GM19324 (cell line): ENCODE data around the gene STX3.
"Not testable (repeated sequence)": the region's sequence is repeated elsewhere in the genome, so short reads cannot be mapped to it uniquely, and the experiment has no call there.

Experiments
- ATAC-seq: cut with Tn5 transposase; IDR thresholded peaks from one replicate; pipeline ENCODE4 v1.9.1; 2021; ENCODE audit warnings: mild to moderate bottlenecking, moderate library complexity; ENCODE audit not compliant: unreplicated experiment, low FRiP score

Gene STX3

DNA sequence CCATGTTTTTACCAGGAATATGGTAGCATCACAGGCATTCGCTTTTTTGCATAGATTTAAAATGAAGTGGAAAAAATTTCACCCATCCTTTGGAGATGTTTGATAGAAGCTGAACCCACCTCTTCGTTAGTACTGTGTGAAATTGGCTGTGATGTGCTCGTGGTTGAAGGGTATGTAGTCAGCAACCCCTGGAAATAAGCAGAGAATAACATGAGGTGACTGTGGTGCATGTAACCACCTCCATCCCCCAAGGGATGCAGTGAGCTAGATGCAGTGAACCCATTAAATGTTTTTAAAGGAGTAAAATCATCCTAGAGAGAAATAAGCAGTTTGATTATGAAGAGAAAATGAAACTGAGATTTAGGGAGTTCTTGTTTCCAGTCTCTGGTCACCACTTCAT lies 74.2 kb downstream of the STX3 start:
- no peak for ATAC-seq

DNA sequence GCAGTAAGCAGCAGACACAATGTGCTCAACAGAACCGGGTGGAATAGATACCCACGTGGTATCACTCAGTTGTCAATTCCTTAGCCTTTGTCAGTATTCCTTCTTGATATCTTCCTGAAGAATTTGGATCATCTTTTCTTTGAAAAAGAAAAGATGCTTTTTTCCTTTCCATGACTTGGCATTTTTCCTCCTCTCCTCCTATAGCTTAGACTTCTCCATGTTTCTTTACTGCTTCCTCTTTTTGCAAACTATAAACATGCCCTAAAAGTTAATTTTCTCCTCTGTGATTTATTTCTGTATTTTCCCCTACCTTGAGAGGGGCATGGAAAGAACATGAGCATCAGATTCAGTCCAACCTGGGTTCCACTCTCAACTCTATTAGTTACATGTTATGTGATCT lies 78.4 kb downstream of the STX3 start:
- ATAC-seq = no peak

DNA sequence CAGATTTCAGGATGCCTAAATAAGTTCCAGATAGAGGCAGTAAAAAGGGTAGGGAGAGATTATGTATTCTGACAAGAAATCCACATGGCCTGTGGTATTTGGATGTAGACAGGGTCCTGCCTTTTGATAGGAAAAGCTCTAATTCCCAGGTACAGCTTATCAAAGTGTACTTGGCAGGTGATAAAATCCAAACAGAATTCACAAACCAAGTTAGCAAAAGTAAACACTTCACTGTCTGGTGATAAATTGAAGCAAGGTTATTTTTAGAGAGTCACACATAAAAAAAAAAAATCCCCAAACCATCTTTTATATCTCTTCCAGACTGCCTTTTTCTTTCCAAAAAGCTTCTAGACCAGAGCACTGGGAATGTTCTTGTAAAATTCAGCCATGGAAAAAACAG lies 84.4 kb downstream of the STX3 start:
- no peak for ATAC-seq

DNA sequence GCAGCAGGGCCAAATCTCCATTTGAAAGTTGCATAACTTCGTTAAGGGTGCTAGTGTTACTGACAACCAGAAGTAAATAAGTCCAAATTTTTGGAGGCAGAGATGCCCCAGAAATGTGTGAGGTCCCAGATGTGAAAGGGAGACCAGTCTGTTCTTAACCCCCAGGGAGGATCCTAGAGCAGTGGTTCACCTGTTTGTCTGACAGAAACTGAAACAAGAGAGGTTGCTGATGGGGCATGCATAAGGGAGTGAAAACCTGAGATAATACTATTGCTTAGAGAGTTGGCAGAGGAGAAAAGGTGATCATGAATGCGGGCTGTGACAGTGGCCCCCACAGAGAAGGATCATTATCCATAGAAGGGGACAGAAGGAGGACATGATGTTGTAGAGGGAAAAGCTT lies 86.3 kb downstream of the STX3 start:
- ATAC-seq = peak; percentile 80

DNA sequence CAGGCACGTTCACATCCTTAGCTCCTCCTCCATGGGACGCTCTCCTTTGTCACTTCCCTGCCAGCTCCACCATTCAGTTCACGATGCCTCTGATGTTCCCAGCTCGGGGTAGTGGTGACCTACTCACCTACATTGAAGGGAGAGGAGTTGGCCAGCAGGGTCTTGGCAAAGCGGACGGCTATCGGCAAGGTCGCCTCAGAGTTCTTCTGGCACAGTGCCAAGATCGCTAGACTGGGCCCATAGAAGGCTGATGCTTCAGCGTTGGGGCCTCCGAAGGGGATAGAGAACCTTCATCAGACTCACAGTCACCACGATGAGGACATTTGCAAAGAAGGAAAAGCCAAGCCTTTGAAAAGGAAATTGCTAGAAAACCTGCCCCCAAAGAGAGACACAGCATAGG lies 87.1 kb downstream of the STX3 start:
- no peak for ATAC-seq

DNA sequence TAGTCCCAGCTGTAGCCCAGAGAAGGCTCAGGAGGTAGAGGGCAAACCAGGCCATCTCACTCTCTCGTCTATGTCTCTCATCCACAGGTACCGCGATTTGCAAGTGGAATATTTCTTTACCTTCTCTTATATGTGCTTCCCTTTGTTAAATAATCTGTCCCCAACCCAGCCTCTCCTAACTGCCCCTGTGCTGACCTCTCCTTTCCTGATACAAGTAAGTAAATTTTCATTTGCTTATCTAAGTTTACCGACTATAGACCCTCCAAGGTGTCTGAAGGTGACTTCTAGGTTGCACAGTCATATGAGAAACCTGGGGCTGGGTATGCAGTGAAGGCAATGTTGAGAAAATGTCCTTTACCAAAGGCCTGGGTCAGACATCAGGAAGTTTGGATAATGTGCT lies 90.2 kb downstream of the STX3 start, which contains the start of gene CBLIF:
CBLIF (minus strand) TSS at position 101 of the 400 bp plus-strand sequence; CDS start at position 55, 46 bp downstream.
- no peak for ATAC-seq

DNA sequence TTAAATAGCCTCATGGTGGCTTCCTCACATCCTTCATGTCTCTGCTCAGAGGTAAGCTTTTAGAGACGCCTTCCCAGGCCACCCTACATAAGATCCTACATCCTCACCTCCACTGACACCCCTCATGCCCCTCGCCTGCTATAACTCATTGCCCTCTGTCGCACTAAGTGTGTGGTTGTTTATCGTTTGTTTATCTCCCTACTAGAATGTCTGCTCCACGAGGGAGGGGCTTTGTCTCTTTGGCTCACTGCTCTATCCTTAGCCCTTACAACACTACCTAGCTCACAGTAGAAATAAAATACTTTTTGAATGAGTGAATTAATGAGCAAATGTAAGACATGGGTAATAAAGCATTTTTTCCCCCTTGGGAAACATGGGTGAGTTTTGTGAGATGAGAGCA lies 91.4 kb downstream of the STX3 start:
- ATAC-seq = no peak

DNA sequence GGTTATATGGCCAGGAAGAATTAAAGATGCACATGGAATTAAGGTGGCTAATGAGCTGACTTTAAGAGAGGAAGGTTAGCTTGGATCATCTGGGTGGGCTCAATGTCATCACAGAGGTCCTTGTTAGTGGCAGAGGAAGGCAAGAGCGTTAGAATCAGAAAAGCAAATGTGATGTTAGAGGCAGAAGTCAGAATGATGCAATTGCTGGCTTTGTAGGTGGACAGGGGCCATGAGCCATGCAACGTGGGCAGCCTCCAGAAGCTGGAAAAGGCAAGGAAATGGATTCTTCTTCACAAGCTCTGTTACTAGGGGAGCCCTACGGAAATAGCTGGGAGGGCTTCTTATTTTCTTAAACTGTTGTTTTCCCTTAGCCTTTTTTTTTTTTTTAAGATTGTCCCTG lies 92.5 kb downstream of the STX3 start:
- ATAC-seq = no peak

DNA sequence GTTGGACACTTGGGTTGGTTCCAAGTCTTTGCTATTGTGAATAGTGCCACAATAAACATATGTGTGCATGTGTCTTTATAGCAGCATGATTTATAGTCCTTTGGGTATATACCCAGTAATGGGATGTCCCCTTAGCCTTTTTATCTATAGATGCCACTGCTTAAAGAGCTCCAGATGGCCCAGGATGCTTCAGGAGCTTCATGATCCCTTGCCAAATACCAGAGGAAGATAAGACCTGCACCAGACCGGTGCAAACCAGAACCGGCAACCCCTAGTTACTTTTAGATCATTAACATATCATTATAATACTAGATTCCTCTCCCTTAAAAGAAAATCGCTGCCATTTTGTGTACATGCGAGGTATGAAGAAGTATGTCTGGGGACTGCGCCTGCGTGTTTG lies 93.3 kb downstream of the STX3 start:
- ATAC-seq = not testable (repeated sequence)

DNA sequence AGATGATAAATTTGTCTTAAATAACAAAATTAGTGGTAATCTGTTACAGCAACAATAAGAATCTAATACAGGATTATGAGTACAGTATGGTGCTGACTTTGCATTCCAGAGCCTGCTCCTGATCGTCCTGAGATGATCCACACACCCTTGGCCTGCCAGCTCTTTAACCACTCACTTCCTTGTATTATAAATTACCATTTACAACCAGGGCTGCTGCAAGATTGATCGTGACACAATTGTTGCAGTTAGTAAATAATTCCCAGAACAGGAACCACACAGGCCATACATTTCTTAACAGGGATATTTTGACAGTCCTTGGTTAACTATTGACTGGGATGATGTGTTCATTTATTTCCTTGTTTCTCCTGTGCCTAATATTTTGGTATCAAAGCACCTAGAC lies 94.0 kb downstream of the STX3 start:
- ATAC-seq = no peak

DNA sequence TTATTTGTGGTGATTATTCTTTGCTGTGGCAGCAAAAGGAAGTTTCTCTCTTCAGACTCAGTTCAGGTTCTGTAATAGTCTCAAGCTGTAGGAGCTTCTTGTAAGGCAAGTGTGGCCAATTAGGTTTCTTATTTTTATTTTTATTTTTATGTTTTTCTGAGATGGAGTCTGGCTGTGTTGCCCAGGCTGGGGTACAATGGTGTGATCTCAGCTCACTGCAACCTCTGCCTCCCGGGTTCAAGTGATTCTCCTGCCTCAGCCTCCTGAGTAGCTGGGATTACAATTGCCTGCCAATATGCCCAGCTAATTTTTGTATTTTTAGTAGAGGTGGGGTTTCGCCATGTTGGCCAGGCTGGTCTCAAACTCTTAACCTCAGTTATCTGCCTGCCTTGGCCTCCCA lies 94.4 kb downstream of the STX3 start:
- ATAC-seq = not testable (repeated sequence)

DNA sequence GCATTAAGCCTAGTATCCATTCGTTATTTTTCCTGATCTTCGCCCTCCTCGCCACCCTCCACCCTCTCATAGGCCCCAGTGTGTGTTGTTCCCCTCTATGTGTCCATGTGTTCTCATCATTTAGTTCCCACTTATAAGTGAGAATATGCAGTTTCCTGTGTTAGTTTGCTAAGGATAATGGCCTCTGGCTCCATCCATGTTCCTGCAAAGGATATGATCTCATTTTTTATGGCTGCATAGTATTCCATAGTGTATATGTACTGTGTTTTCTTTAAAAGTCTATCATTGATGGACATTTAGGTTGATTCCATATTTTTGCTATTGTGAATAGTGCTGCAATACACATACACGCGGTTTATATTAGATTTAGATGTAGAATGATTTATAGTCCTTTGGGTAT lies 96.2 kb downstream of the STX3 start:
- not testable (repeated sequence) for ATAC-seq

DNA sequence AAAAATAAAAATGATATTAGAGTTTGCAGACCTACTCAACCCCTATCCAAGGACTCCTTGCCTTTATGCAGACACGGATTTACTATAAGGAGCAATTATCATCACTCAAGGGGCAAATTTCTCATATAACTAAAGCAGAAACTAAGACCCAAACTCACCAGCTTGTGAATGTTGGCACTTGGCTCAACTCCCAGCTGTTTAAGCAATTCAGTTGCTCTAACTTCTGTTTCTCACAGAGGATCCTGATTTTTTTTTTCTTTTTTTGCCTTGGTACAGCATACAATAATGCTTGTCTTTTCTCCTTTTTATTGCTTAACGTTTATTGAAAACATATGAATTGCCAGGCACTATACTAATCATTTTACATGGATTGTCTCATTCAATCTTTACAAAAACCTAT lies 99.7 kb downstream of the STX3 start:
- ATAC-seq = no peak
